C4-2B (cell line): ENCODE results near the gene TMEM229B.

ENCODE experiments used
- ZFX ChIP-seq: fragments of 450-650 bp; IDR thresholded peaks from 2 replicates; pipeline ENCODE4 v1.6.1; 2017
- TF ChIP-seq, protein P1 (sequence below): fragments of 450-650 bp; conservative IDR thresholded peaks from 2 replicates; pipeline ENCODE4 v1.5.1; 2017; ENCODE audit warnings: mild to moderate bottlenecking

DNA sequence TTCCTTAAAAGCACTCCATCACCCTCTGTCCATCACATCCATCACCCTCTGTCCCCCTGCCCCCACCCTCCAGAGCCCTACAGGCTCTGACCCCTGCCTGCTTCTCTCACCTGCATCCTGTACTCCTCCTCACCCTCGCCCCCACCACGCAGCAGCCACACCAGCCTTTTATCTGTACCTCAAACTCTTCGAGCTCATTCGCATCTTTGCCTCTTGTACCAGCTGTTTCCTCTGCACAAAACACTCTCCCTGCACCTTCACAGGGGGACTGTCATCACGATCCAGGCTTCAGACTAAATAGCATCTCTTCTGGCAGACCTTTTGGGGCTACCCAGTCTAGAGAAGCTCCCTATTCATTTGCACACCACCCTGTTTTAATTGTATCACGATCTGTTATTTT, 24.1 kb downstream of the TMEM229B start:
- TF ChIP-seq, protein P1, sequence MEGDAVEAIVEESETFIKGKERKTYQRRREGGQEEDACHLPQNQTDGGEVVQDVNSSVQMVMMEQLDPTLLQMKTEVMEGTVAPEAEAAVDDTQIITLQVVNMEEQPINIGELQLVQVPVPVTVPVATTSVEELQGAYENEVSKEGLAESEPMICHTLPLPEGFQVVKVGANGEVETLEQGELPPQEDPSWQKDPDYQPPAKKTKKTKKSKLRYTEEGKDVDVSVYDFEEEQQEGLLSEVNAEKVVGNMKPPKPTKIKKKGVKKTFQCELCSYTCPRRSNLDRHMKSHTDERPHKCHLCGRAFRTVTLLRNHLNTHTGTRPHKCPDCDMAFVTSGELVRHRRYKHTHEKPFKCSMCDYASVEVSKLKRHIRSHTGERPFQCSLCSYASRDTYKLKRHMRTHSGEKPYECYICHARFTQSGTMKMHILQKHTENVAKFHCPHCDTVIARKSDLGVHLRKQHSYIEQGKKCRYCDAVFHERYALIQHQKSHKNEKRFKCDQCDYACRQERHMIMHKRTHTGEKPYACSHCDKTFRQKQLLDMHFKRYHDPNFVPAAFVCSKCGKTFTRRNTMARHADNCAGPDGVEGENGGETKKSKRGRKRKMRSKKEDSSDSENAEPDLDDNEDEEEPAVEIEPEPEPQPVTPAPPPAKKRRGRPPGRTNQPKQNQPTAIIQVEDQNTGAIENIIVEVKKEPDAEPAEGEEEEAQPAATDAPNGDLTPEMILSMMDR: no peak
- no peak for TF ChIP-seq ZFX
